RCC 7860 (cell line): ENCODE results near the gene MBD6.
"Not testable (repeated sequence)": the region's sequence is repeated elsewhere in the genome, so short reads cannot be mapped to it uniquely, and the experiment has no call there.

Experiments
- DNase-seq: peaks from one replicate; pipeline ENCODE4 v3.0.0-alpha.2; 2015; ENCODE audit warnings: low spot score
- FAIRE-seq: peaks from 2 replicates; lab custom pipeline; 2012; peaks lifted over from hg19 to GRCh38; lab: Jason Lieb, UNC

Gene MBD6

DNA sequence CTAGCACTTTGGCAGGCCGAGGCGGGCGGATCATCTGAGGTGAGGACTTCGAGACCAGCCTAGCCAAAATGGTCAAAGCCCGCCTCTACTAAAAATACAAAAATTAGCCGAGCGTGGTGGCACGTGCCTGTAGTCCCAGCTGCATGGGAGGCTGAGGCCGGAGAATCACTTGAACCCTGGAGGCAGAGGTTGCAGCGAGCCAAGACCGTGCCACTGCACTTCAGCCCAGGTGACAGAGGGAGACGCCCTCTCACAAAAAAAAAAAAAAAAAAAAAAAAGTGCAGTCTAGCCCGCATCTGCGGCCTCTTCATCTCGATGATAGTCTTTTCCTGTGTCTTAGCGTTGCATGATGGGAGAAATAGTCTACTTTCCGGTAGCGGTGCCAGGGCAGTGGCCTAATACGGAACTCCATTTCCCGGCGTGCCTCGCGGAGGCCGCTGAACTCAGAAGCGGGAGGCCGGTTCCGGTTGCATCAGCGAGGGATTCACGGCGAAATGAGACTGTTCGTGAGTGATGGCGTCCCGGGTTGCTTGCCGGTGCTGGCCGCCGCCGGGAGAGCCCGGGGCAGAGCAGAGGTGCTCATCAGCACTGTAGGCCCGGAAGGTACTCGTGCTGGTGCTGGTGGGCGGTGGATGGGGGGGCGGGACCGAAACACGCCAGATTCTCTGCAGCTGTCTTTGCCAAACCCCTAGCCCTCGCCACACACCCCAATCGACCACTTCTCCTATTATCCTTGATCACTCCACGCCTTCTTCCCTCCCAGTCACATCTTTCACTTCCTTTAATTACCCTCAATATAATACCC, 34.8 kb upstream of the MBD6 start, which contains the start of gene MARS1:
Gene MARS1, plus strand, starts transcription at position 472 of the 805 bp plus-strand sequence. Its CDS starts 23 bp downstream, at position 495.
- FAIRE-seq: peak; percentile 75
- peak; percentile 91 for DNase-seq

GRCh38 chr12:57488402-57489156, 34.0 kb upstream of the MBD6 start:
- DNase-seq (no peak), FAIRE-seq (no peak)

DNA sequence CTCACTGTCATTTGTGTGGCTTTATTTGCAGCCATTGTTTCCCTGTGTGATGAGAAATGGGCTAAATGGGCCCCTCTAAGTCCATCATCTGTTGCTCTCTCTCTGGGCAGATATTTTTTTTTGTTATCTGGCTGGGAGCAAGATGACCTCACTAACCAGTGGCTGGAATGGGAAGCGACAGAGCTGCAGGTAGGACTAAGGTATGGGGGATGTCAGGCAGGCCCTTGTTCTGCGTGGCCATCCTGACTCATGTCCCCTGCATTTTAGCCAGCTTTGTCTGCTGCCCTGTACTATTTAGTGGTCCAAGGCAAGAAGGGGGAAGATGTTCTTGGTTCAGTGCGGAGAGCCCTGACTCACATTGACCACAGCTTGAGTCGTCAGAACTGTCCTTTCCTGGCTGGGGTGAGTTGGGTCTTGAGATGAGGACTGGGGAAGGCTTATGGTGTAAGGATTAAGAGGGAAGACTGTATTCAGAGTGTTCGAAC, 33.4 kb upstream of the MBD6 start:
- DNase-seq (peak; percentile 51), FAIRE-seq (no peak)

GRCh38 chr12:57490126-57490525, 32.5 kb upstream of the MBD6 start:
- no peak for DNase-seq
- FAIRE-seq: no peak

DNA sequence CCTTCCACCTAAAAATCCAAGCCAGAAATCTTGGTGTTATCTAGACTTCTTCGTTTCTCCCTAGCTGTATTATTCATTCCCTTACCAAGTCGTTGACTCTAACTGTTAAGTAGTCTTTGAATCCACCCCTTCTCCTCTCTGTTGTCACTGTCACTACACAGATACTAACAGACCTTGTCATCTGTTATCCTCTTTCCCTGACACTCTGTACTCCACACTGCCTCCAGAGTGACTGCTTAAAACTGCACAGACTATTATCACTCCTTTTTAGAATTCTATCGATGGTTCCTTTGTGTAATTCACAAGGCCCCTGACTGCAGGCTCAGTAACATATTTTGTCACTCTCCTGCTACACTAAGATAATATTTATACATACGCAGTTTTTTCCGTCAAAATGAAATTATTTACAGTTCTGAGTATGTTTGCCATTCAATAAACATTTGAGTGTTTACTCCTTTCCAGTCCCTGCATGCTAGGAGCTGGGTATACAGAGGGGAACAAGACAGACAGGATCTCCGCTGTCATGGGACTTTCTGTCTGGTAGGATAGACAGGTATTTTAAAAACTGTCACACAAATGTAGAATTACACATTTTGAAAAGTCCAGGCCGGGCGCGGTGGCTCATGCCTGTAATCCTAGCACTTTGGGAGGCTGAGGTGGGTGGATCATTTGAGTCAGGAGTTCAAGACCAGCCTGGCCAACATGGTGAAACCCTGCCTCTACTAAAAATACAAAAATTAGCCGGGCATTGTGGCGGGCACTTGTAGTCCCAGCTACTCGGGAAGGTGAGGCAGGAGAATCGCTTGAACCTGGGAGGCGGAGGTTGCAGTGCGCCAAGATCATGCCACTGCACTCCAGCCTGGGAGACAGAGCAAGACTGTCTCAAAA, 31.0 kb upstream of the MBD6 start:
- DNase-seq (no peak), FAIRE-seq (no peak)

DNA sequence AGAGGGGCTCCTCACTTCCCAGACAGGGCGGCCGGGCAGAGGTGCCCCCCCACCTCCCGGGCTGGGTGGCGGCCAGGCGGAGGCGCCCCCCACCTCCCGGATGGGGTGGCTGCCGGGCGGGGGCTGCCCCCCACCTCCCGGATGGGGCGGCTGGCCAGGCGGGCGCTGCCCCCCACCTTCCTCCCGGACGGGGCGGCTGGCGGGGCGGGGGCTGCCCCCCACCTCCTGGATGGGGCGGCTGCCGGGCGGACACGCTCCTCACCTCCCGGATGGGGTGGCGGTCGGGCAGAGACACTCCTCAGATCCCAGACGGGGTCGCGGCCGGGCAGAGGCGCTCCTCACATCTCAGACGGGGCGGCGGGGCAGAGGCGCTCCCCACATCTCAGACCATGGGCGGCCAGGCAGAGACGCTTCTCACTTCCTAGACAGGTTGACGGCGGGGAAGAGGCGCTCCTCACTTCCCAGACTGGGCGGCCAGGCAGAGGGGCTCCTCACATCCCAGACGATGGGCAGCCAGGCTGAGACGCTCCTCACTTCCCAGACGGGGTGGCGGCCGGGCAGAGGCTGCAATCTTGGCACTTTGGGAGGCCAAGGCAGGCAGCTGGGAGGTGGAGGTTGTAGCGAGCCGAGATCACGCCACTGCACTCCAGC, 27.4 kb upstream of the MBD6 start:
- DNase-seq, FAIRE-seq: not testable (repeated sequence)

DNA sequence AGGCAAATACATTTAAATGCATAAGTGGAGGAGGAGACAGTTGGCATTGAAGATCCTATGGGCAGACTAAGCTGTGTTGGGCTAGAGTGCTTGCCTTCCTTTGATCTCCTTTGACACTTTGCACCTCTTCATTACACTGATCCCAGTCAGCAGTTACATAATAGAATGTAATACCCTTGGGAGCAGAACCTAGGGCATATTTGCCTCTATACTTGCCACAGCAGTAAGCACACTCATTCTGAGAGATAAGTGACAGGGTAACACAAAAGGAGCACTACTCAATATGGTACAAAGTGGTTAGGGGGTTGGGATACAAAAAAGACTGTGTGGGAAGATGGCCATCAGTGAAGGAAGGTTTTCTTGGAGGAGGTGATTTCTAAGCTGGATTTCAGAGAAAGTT, 25.8 kb upstream of the MBD6 start:
- no peak for DNase-seq
- no peak for FAIRE-seq

DNA sequence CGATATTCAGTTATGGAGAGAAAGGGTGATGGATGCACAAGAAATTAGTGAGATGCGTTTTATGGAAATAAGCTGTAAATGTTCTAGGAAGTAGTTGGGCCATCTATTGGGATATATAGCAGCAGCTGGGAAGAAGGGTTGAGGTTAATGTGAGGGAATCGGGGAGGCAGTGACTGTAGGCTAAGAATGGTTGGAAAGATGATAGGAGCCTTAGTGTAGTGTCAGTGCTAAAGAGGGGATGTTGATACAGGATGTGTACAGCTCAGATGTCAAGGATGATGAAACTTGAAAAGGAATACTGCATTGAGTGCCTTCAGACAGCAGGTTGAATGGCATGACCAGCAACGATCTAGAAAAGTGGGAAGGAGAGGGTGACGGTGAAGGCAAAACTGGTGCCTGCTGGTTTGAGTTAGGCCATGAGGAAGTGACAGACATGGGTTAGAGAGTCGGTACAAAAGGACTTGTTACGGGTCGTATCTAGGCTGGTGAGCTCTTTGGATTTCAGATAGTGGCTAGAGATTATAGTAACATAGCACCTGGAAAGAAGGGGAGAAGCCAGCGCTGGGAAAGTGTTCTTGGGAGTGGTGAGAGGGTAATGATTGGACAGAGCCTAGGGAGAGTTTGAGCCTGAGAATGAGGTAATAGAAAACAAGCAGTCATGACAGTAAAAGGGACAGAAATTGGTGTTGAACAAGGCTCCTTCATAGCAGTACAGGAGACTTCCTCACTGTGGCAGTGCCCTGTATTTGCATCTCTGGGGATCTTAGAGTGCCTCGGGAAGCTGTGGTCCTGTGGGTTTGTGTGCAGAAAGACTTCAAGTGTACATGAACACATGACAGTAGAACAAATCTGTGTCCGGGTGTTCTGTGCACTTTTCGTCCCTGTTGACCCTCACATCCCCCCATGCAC, 25.1 kb upstream of the MBD6 start:
- DNase-seq (no peak), FAIRE-seq (no peak)

DNA sequence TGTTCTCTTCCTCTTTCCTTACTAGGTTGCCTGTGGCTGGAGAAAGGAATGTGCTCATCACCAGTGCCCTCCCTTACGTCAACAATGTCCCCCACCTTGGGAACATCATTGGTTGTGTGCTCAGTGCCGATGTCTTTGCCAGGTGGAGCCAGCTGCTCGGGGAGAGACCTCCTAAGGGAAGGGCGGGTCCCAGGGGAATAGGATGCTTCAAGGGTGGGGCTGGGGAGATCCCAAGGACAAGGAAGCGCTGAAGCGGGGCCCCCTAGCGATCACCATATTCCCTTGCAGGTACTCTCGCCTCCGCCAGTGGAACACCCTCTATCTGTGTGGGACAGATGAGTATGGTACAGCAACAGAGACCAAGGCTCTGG, 24.5 kb upstream of the MBD6 start:
- no peak for DNase-seq
- no peak for FAIRE-seq

DNA sequence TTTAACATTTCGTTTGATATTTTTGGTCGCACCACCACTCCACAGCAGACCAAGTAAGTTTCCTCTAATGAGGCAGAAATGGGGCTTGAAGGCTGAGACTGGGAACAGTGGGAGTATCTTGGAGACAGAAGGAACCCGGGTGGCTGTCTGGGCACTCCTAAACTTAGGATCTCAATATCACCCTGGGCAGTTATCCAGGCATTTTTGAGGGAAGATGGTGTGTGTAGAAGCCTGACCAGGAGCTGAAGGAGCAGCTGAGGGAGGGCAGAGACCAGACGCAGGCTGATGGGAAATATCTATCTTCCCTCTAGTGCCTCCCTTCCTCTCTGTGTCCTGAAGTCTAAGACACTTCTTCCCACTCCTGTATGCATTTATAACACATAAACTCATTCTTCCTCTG, 24.1 kb upstream of the MBD6 start:
- FAIRE-seq: no peak
- DNase-seq: no peak

- no peak for DNase-seq
- no peak for FAIRE-seq
These were observed 22.4 kb upstream of the MBD6 start for GRCh38 chr12:57500213-57500612.

- not testable (repeated sequence) for DNase-seq, FAIRE-seq
These were observed 20.2 kb upstream of the MBD6 start for GRCh38 chr12:57502311-57502969.

DNA sequence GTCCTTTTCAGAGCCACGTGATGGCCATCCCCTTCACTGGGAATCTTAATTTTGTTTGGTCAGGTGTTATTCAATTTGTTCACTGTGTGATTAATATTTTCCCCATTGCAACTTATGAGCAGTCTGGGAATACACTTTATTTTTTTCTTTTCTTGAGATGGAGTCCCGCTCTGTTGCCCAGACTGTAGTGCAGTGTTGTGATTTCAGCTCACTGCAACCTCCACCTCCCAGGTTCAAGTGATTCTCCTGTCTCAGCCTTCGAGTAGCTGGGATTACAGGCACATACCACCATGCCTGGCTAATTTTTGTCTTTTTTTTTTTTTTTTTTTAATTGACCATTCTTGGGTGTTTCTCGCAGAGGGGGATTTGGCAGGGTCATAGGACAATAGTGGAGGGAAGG, 16.1 kb upstream of the MBD6 start:
- DNase-seq, FAIRE-seq: not testable (repeated sequence)

GRCh38 chr12:57507796-57508195, 14.8 kb upstream of the MBD6 start:
- FAIRE-seq, DNase-seq: not testable (repeated sequence)

DNA sequence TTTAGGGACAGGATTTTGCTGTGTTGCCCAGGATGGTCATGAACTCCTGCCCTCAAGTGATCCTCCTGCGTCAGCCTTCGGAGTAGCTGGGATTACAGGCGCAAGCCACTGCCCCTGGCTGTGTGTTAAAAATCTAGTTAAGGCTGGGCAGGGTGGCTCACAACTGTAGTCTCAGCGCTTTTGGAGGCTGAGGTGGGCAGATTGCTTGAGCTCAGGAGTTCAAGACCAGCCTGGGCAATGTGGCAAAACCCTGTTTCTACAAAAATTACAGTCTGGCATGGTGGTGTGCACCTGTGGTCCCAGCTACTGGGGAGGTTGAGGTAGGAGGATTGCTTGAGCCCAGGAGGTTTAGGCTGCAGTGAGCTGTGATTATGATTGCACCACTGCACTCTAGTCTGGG, 11.5 kb upstream of the MBD6 start:
- DNase-seq (no peak), FAIRE-seq (no peak)

- no peak for DNase-seq
- FAIRE-seq: no peak
These were observed 10.9 kb upstream of the MBD6 start for GRCh38 chr12:57511588-57512325.

DNA sequence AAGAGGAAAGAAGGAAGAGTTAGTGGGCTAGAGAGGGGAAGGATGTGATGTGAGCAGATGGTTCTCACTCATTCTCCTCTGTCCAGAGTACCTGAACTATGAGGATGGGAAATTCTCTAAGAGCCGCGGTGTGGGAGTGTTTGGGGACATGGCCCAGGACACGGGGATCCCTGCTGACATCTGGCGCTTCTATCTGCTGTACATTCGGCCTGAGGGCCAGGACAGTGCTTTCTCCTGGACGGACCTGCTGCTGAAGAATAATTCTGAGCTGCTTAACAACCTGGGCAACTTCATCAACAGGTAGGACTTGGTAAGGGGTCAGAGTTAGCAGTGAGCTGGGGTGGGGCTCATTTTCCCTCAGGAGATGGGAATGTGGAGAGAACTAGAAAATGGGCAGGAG, 10.0 kb upstream of the MBD6 start:
- FAIRE-seq: no peak
- no peak for DNase-seq

DNA sequence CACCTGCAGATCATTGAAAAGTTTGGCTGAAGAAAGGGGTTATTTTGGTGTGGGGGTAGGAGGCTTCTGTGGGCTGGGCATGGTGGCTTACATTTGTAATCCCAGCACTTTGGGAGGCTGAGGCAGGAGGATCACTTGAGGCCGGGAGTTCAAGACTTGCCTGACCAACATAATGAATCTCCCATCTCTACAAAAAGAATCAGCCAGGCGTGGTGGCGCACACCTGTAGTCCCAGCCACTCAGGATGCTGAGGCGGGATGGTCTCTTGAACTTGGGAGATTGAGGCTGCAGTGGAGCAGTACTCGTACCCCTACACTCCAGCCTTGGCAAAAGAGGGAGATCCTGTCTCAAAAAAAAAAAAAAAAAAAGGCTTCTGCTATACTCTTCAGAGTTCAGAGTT, 9.4 kb upstream of the MBD6 start:
- FAIRE-seq (no peak), DNase-seq (no peak)
